SH-SY5Y (cell line): ENCODE measurements around the gene ANKMY1.

Source experiments
- GATA2 ChIP-seq: IDR thresholded peaks from 2 replicates; pipeline ENCODE4 v1.6.1; 2011; ENCODE audit warnings: mild to moderate bottlenecking, low read depth, low read length
- GATA3 ChIP-seq: IDR thresholded peaks from 2 replicates; pipeline ENCODE4 v1.6.1; 2011; ENCODE audit warnings: low read depth, mild to moderate bottlenecking, low read length, moderate library complexity

- TF ChIP-seq GATA2, result no peak
- no peak for TF ChIP-seq GATA3
These were observed 42.7 kb upstream of the ANKMY1 start for GRCh38 chr2:240600451-240600961.
